Right atrium auricular region (tissue), 2 donors: ENCODE data around the gene LEMD2. TPM values are rescaled to one million over a fixed set of nuclear protein-coding genes. Genes with fewer than 3 reads are reported as not detected.
A peak's percentile ranks its signal among the peaks of the same experiment; 100 is the strongest.

ENCODE experiments used
- DNase-seq: peaks from one replicate; pipeline ENCODE4 v3.0.0-alpha.2; 2019; ENCODE audit warnings: low spot score
- H3K27ac ChIP-seq, 2 donors: fragments of 200-600 bp; sonication (generic); 1 replicate in 1 of 2; 2 replicates in 1 of 2; pipeline ENCODE4 v1.5.1; 2016 to 2019
- H3K27me3 ChIP-seq, 2 donors: fragments of 200-600 bp; sonication (generic); one replicate each; pipeline versions ENCODE4 v1.5.1 to v1.6.0; 2017 to 2019
- H3K36me3 ChIP-seq: fragments of 200-600 bp; sonication (generic); one replicate; pipeline ENCODE4 v1.5.1; 2016
- H3K4me1 ChIP-seq, 2 donors: fragments of 200-600 bp; sonication (generic); one replicate each; pipeline versions ENCODE4 v1.5.1 to v1.6.0; 2017 to 2019
- H3K4me3 ChIP-seq, 2 donors: fragments of 200-600 bp; sonication (generic); 1 replicate in 1 of 2; 2 replicates in 1 of 2; pipeline ENCODE4 v1.5.1; 2017 to 2019; ENCODE audit warnings: mild to moderate bottlenecking in 1 of 2, moderate library complexity in 1 of 2
- H3K9me3 ChIP-seq, 2 donors: fragments of 200-600 bp; sonication (generic); one replicate each; pipeline ENCODE4 v1.5.1; 2019
- CTCF ChIP-seq, 2 donors: fragments of 200-600 bp; sonication (generic); IDR thresholded peaks; one replicate each; pipeline ENCODE4 v1.5.1; 2019; ENCODE audit warnings: antibody characterized with exemption in 2 of 2
- total RNA-seq, 2 donors: library from RNA; depleted of rRNA; stranded (reverse); fragments of >200 nt; gene quantifications; one replicate each; pipeline ENCODE4 v1.1.0, GENCODE V29; 2016

Gene LEMD2
- total RNA-seq, 2 donors from 2014 or later: 25.9 to 28.1 TPM

GRCh38 chr6:33744001-33744848, 44.7 kb downstream of the LEMD2 start:
- peak; percentile 76 for DNase-seq
- H3K36me3 ChIP-seq: peaks cover 8% of the 10 kb centered on the region
- H3K4me3 ChIP-seq: peak overlapping the region; percentile 47 to 51
- no peaks in the 10 kb centered on the region for H3K9me3 ChIP-seq
- peak overlapping the region; percentile 86 to 94 for H3K27ac ChIP-seq
- H3K27me3 ChIP-seq: no peaks in the 10 kb centered on the region
- H3K4me1 ChIP-seq: peaks cover 0 to 43% of the 10 kb centered on the region in 2 donors
- peak; percentile 79 to 91 for TF ChIP-seq CTCF (IDR thresholded peaks at IDR 0.05)

- no peak for DNase-seq
- peaks cover 21% of the 10 kb centered on the region for H3K36me3 ChIP-seq
- no peak for TF ChIP-seq CTCF (IDR thresholded peaks at IDR 0.05)
- H3K4me3 ChIP-seq: no peak overlapping the region
- no peaks in the 10 kb centered on the region for H3K9me3 ChIP-seq
- no peaks in the 10 kb centered on the region for H3K27me3 ChIP-seq
- peak overlapping the region; percentile 86 to 94 for H3K27ac ChIP-seq
- peaks cover 0 to 56% of the 10 kb centered on the region in 2 donors for H3K4me1 ChIP-seq
Observed at GRCh38 chr6:33742837-33743236, 46.1 kb downstream of the LEMD2 start.

- DNase-seq: no peak
- H3K36me3 ChIP-seq: peaks cover 26% of the 10 kb centered on the region
- no peaks in the 10 kb centered on the region for H3K27me3 ChIP-seq
- no peak for TF ChIP-seq CTCF (IDR thresholded peaks at IDR 0.05)
- H3K27ac ChIP-seq: peak overlapping the region; percentile 86 to 94
- H3K4me3 ChIP-seq: no peak overlapping the region
- no peaks in the 10 kb centered on the region for H3K9me3 ChIP-seq
- H3K4me1 ChIP-seq: peaks cover 0 to 61% of the 10 kb centered on the region in 2 donors
Observed at GRCh38 chr6:33742092-33742491, 46.8 kb downstream of the LEMD2 start.

GRCh38 chr6:33740794-33741193, 48.1 kb downstream of the LEMD2 start:
- Histone ChIP-seq H3K4me1 (peaks cover 0 to 65% of the 10 kb centered on the region in 2 donors), H3K27ac (peak overlapping the region; percentile 4 to 21)
- no peak for DNase-seq

GRCh38 chr6:33740204-33740608, 48.7 kb downstream of the LEMD2 start:
- no peaks in the 10 kb centered on the region for H3K27me3 ChIP-seq
- peaks cover 31% of the 10 kb centered on the region for H3K36me3 ChIP-seq
- peak overlapping the region; percentile 4 to 21 for H3K27ac ChIP-seq
- TF ChIP-seq CTCF (IDR thresholded peaks at IDR 0.05): no peak
- peaks cover 0 to 62% of the 10 kb centered on the region in 2 donors for H3K4me1 ChIP-seq
- H3K4me3 ChIP-seq: no peak overlapping the region
- no peaks in the 10 kb centered on the region for H3K9me3 ChIP-seq
- no peak for DNase-seq

More at GRCh38 chr6:33740794-33741193, 48.1 kb downstream of the LEMD2 start:
- H3K27me3 ChIP-seq: no peaks in the 10 kb centered on the region
- no peaks in the 10 kb centered on the region for H3K9me3 ChIP-seq
- TF ChIP-seq CTCF (IDR thresholded peaks at IDR 0.05): no peak
- no peak overlapping the region for H3K4me3 ChIP-seq
- H3K36me3 ChIP-seq: peaks cover 26% of the 10 kb centered on the region
